Ishikawa (cell line): ENCODE results near the gene PSMB10.

Source experiments
- CEBPB ChIP-seq: IDR thresholded peaks from 2 replicates; pipeline ENCODE4 v1.6.1; 2012
- EP300 ChIP-seq: IDR thresholded peaks from 2 replicates; pipeline ENCODE4 v1.6.1; 2012; ENCODE audit warnings: borderline replicate concordance
- FOXM1 ChIP-seq: IDR thresholded peaks from 2 replicates; pipeline ENCODE4 v1.6.1; 2012; ENCODE audit warnings: low read depth, borderline replicate concordance
- NFIC ChIP-seq: IDR thresholded peaks from 2 replicates; pipeline ENCODE4 v1.6.1; 2012
- RAD21 ChIP-seq: IDR thresholded peaks from 2 replicates; pipeline ENCODE4 v1.6.1; 2012; ENCODE audit warnings: low read depth
- TAF1 ChIP-seq: IDR thresholded peaks from 2 replicates; pipeline ENCODE4 v1.6.1; 2012; ENCODE audit warnings: low read depth, mild to moderate bottlenecking
- YY1 ChIP-seq: IDR thresholded peaks from 2 replicates; pipeline ENCODE4 v1.6.1; 2012; ENCODE audit warnings: low read depth
- TF ChIP-seq, protein P1 (sequence below): IDR thresholded peaks from 2 replicates; pipeline ENCODE4 v1.6.1; 2012
- TF ChIP-seq, protein P2 (sequence below): IDR thresholded peaks from 2 replicates; pipeline ENCODE4 v1.6.1; 2012; ENCODE audit warnings: low read depth, mild to moderate bottlenecking

GRCh38 chr16:67961551-67961957 is 24.9 kb upstream of the PSMB10 start:
- TF ChIP-seq CEBPB (no peak), YY1 (no peak), RAD21 (no peak), EP300 (no peak), NFIC (peak; percentile 96), FOXM1 (no peak), TAF1 (no peak)
- TF ChIP-seq, protein P1, sequence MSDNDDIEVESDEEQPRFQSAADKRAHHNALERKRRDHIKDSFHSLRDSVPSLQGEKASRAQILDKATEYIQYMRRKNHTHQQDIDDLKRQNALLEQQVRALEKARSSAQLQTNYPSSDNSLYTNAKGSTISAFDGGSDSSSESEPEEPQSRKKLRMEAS = peak; percentile 66
- TF ChIP-seq, protein P2, sequence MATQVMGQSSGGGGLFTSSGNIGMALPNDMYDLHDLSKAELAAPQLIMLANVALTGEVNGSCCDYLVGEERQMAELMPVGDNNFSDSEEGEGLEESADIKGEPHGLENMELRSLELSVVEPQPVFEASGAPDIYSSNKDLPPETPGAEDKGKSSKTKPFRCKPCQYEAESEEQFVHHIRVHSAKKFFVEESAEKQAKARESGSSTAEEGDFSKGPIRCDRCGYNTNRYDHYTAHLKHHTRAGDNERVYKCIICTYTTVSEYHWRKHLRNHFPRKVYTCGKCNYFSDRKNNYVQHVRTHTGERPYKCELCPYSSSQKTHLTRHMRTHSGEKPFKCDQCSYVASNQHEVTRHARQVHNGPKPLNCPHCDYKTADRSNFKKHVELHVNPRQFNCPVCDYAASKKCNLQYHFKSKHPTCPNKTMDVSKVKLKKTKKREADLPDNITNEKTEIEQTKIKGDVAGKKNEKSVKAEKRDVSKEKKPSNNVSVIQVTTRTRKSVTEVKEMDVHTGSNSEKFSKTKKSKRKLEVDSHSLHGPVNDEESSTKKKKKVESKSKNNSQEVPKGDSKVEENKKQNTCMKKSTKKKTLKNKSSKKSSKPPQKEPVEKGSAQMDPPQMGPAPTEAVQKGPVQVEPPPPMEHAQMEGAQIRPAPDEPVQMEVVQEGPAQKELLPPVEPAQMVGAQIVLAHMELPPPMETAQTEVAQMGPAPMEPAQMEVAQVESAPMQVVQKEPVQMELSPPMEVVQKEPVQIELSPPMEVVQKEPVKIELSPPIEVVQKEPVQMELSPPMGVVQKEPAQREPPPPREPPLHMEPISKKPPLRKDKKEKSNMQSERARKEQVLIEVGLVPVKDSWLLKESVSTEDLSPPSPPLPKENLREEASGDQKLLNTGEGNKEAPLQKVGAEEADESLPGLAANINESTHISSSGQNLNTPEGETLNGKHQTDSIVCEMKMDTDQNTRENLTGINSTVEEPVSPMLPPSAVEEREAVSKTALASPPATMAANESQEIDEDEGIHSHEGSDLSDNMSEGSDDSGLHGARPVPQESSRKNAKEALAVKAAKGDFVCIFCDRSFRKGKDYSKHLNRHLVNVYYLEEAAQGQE = no peak
